GM20000 (cell line): ENCODE measurements around the gene NTHL1.

Experiments
- DNase-seq: peaks from one replicate; pipeline ENCODE4 v3.0.0; 2012; ENCODE audit warnings: low spot score
- CTCF ChIP-seq: IDR thresholded peaks from 2 replicates; pipeline ENCODE4 v1.5.1; 2012; ENCODE audit warnings: mild to moderate bottlenecking, control low read depth; ENCODE audit errors: extremely low read depth, missing control alignments

NTHL1 gene

GRCh38 chr16:1998852-1999801 is 48.5 kb downstream of the NTHL1 start:
- DNase-seq: no peak
- no peak for TF ChIP-seq CTCF

- TF ChIP-seq CTCF: no peak
- DNase-seq: no peak
Observed at GRCh38 chr16:1998360-1998835, 49.2 kb downstream of the NTHL1 start.

- TF ChIP-seq CTCF: no peak
- DNase-seq: no peak
Observed at GRCh38 chr16:1997494-1998359, 49.9 kb downstream of the NTHL1 start.

GRCh38 chr16:1993731-1994131 is 53.9 kb downstream of the NTHL1 start:
- DNase-seq: no peak

GRCh38 chr16:1992704-1993317 is 54.8 kb downstream of the NTHL1 start:
- no peak for DNase-seq
- TF ChIP-seq CTCF: no peak

More at GRCh38 chr16:1993731-1994131, 53.9 kb downstream of the NTHL1 start:
- no peak for TF ChIP-seq CTCF

DNA sequence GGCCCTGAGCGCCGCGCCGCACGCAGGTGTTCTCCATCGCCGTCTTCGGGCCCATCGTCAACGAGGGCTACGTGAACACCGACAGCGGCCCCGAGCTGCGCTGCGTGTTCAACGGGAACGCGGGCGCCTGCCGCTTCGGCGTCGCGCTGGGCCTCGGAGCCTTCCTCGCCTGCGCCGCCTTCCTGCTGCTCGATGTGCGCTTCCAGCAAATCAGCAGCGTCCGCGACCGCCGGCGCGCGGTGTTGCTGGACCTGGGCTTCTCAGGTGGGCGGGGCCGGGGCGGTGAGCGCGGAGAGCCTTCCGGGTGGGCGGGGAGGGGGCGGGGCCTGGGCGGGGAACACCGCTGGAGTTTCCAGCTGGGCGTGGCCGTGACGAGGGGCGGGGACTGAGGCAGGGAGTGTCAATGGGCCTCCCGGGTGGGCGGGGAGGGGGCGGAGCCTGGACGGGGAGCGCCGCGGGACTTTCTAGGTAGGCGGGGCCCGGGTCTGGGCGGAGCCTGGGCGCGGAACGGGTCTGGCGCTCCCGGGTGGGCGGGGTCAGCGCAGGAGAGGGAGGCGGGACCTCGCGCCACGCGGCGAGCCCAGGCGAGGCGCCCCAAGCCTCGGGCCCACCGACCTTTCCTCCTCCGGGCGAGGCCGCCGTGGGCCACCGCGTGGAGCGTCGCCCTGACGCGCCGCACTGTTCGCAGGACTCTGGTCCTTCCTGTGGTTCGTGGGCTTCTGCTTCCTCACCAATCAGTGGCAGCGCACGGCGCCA is 55.5 kb downstream of the NTHL1 start:
- TF ChIP-seq CTCF: no peak
- peak; percentile 100 for DNase-seq
